ENCODE data around the gene HIVEP3.

HIVEP3 gene

DNA sequence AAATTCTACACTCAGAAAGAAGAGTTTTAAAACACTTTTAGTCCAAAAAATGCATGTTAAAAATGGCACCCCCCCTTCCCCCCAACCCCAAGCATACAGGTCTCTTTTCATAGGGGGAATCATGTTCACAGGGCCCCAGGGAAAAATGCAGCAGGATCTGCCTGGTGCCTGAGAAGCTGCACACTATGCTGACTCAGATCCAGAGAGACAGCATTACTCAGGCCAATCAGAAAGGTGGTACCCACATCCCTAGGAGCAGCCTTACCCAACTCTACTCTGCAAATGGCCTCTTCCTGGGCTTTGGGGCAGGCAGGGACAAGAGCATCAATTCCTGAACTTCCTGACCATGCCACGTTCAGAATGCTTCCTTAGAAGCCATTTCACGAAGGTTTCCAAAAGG is 119.0 kb downstream of the HIVEP3 start:
- ChIA-PET CTCF (interaction anchor here (1.1 to 1.3 kb wide), 2 partner anchors 10 to 12 kb away, joined by 3 to 4 read pairs; no protein-coding TSS in a partner anchor), POLR2A (no interaction called here)
- Histone ChIP-seq H3K4me3 (ENCODE audit: low read depth, low read length) (no peak overlapping the region), H3K4me1 (ENCODE audit: control insufficient read depth, insufficient read depth, low read length) (no peaks in the 10 kb centered on the region), H3K9me3 (ENCODE audit: control insufficient read depth, insufficient read depth, low read depth, low read length) (no peaks in the 10 kb centered on the region), H3K36me3 (ENCODE audit: control insufficient read depth in 2 of 2, insufficient read depth in 1 of 2, low read length in 2 of 2) (no peaks in the 10 kb centered on the region), H3K27ac (ENCODE audit: extremely low read depth, low read depth, low read length) (no peak overlapping the region)
- TF ChIP-seq ZNF114 (tag by site-specific recombination; IDR thresholded peaks at IDR 0.05) (no peak), RBAK (tag by site-specific recombination; IDR thresholded peaks at IDR 0.05) (no peak), ZNF670 (tag by site-specific recombination; IDR thresholded peaks at IDR 0.05; ENCODE audit: low read depth) (no peak), ZIC2 (tag by site-specific recombination; IDR thresholded peaks at IDR 0.05) (no peak), ZNF549 (tag by site-specific recombination; IDR thresholded peaks at IDR 0.05) (no peak), ZNF514 (tag by site-specific recombination; IDR thresholded peaks at IDR 0.05) (no peak)
- TF ChIP-seq, protein P1, sequence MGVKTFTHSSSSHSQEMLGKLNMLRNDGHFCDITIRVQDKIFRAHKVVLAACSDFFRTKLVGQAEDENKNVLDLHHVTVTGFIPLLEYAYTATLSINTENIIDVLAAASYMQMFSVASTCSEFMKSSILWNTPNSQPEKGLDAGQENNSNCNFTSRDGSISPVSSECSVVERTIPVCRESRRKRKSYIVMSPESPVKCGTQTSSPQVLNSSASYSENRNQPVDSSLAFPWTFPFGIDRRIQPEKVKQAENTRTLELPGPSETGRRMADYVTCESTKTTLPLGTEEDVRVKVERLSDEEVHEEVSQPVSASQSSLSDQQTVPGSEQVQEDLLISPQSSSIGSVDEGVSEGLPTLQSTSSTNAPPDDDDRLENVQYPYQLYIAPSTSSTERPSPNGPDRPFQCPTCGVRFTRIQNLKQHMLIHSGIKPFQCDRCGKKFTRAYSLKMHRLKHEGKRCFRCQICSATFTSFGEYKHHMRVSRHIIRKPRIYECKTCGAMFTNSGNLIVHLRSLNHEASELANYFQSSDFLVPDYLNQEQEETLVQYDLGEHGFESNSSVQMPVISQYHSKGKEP (tag by site-specific recombination; IDR thresholded peaks at IDR 0.05), result no peak

GRCh38 chr1:41799205-41799604 is 119.5 kb downstream of the HIVEP3 start:
- ChIA-PET POLR2A (no interaction called here), CTCF (interaction anchor here (1.3 kb wide), 1 partner anchor 9 kb away, joined by 3 read pairs; no protein-coding TSS in a partner anchor)
- Histone ChIP-seq H3K4me1 (ENCODE audit: control insufficient read depth, insufficient read depth, low read length) (no peaks in the 10 kb centered on the region), H3K4me3 (ENCODE audit: low read depth, low read length) (no peak overlapping the region), H3K9me3 (ENCODE audit: control insufficient read depth, insufficient read depth, low read depth, low read length) (no peaks in the 10 kb centered on the region), H3K36me3 (ENCODE audit: control insufficient read depth in 2 of 2, insufficient read depth in 1 of 2, low read length in 2 of 2) (no peaks in the 10 kb centered on the region), H3K27ac (ENCODE audit: extremely low read depth, low read depth, low read length) (no peak overlapping the region)
- TF ChIP-seq ZNF654 (tag by site-specific recombination; IDR thresholded peaks at IDR 0.05; ENCODE audit: low read depth) (no peak), SETDB1 (IDR thresholded peaks at IDR 0.05; ENCODE audit: insufficient read length, low read length) (peak; percentile 35), ZBTB21 (tag by site-specific recombination; IDR thresholded peaks at IDR 0.05) (no peak)
- TF ChIP-seq, protein P2, sequence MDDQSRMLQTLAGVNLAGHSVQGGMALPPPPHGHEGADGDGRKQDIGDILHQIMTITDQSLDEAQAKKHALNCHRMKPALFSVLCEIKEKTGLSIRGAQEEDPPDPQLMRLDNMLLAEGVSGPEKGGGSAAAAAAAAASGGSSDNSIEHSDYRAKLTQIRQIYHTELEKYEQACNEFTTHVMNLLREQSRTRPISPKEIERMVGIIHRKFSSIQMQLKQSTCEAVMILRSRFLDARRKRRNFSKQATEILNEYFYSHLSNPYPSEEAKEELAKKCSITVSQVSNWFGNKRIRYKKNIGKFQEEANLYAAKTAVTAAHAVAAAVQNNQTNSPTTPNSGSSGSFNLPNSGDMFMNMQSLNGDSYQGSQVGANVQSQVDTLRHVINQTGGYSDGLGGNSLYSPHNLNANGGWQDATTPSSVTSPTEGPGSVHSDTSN (CRISPR knock-in tag; IDR thresholded peaks at IDR 0.05), result no peak

GRCh38 chr1:41795205-41795762 is 123.4 kb downstream of the HIVEP3 start:
- Histone ChIP-seq H3K4me3 (ENCODE audit: low read depth, low read length) (no peak overlapping the region), H3K4me1 (ENCODE audit: control insufficient read depth, insufficient read depth, low read length) (no peaks in the 10 kb centered on the region), H3K36me3 (ENCODE audit: control insufficient read depth in 2 of 2, insufficient read depth in 1 of 2, low read length in 2 of 2) (no peaks in the 10 kb centered on the region), H3K27ac (ENCODE audit: extremely low read depth, low read depth, low read length) (no peak overlapping the region), H3K9me3 (ENCODE audit: control insufficient read depth, insufficient read depth, low read depth, low read length) (no peaks in the 10 kb centered on the region)
- CTCF ChIA-PET, result interaction anchor here (0.6 to 1.6 kb wide), 8 partner anchors 9 to 223 kb away, joined by 3 to 5 read pairs (median 4); no protein-coding TSS in a partner anchor
- POLR2A ChIA-PET, result no interaction called here
- TF ChIP-seq ZFP37 (tag by site-specific recombination; IDR thresholded peaks at IDR 0.05) (no peak), ZSCAN18 (tag by site-specific recombination; IDR thresholded peaks at IDR 0.05) (no peak), ZNF362 (tag by site-specific recombination; IDR thresholded peaks at IDR 0.05) (no peak), YY1 (tag by site-specific recombination; IDR thresholded peaks at IDR 0.05) (no peak), ZBTB10 (tag by site-specific recombination; IDR thresholded peaks at IDR 0.05) (no peak), ZNF366 (tag by site-specific recombination; conservative IDR thresholded peaks at IDR 0.05) (no peak), SCRT1 (tag by site-specific recombination; IDR thresholded peaks at IDR 0.05; ENCODE audit: borderline replicate concordance) (no peak), ZNF654 (tag by site-specific recombination; IDR thresholded peaks at IDR 0.05; ENCODE audit: low read depth) (peak; percentile 24; the same call in 1 of the 2 replicates)

Data from HEK293 (cell line).